ENCODE measurements around the gene RPS3A.

Gene RPS3A

GRCh38 chr4:151091047-151091446, 8.4 kb upstream of the RPS3A start:
- Histone ChIP-seq H3K4me3 (ENCODE audit: low read depth, low read length) (no peak overlapping the region), H3K27me3 (ENCODE audit: insufficient read depth, low read length) (no peaks in the 10 kb centered on the region), H3K4ac (ENCODE audit: low read depth, low read length) (no peak overlapping the region), H3K36me3 (ENCODE audit: control insufficient read depth in 1 of 2, insufficient read depth in 2 of 2, low read length in 2 of 2) (no peaks in the 10 kb centered on the region), H4K91ac (ENCODE audit: low read depth, low read length) (no peak overlapping the region), H2AK5ac (ENCODE audit: low read length) (no peak overlapping the region), H3K9ac (ENCODE audit: low read length) (no peak overlapping the region), H4K8ac (ENCODE audit: low read depth, low read length) (no peak overlapping the region), H4K12ac (ENCODE audit: low read depth, low read length) (no peak overlapping the region), H3K79me1 (ENCODE audit: low read length) (no peaks in the 10 kb centered on the region), H2BK120ac (ENCODE audit: insufficient read depth, low read length, poor library complexity) (no peak overlapping the region), H3K79me2 (ENCODE audit: control insufficient read depth, insufficient read depth, low read length, poor library complexity) (no peaks in the 10 kb centered on the region), H2AFZ (ENCODE audit: insufficient read depth, low read length, poor library complexity) (no peak overlapping the region), H3K14ac (ENCODE audit: low read length) (no peak overlapping the region), H3K4me2 (ENCODE audit: low read length) (no peak overlapping the region), H3K9me3 (ENCODE audit: insufficient read depth, low read depth, low read length) (no peaks in the 10 kb centered on the region), H3K18ac (ENCODE audit: low read length) (no peak overlapping the region), H3K4me1 (ENCODE audit: control insufficient read depth in 1 of 2, insufficient read depth in 2 of 2, low read length in 2 of 2) (no peaks in the 10 kb centered on the region), H3K27ac (ENCODE audit: low read depth, low read length) (no peak overlapping the region), H2BK5ac (ENCODE audit: low read depth, low read length, poor library complexity) (no peak overlapping the region), H3K23ac (ENCODE audit: low read length) (no peak overlapping the region), H2BK12ac (ENCODE audit: low read length) (no peak overlapping the region)
- no CpG with 5 or more reads among the region's 2 CpGs for WGBS (ENCODE audit: extremely low coverage, insufficient coverage, insufficient read length)
- no peak for DNase-seq

GRCh38 chr4:151092488-151092887, 6.9 kb upstream of the RPS3A start:
- no CpG with 5 or more reads among the region's 3 CpGs for WGBS (ENCODE audit: extremely low coverage, insufficient coverage, insufficient read length)
- H2BK120ac ChIP-seq (ENCODE audit: insufficient read depth, low read length, poor library complexity), result no peak overlapping the region
- H4K8ac ChIP-seq (ENCODE audit: low read depth, low read length), result no peak overlapping the region

GRCh38 chr4:151093203-151093602, 6.2 kb upstream of the RPS3A start:
- Histone ChIP-seq H3K4me1 (ENCODE audit: control insufficient read depth in 1 of 2, insufficient read depth in 2 of 2, low read length in 2 of 2) (no peaks in the 10 kb centered on the region), H4K91ac (ENCODE audit: low read depth, low read length) (no peak overlapping the region), H2AFZ (ENCODE audit: insufficient read depth, low read length, poor library complexity) (no peak overlapping the region), H2BK5ac (ENCODE audit: low read depth, low read length, poor library complexity) (no peak overlapping the region), H3K4me3 (ENCODE audit: low read depth, low read length) (no peak overlapping the region), H2BK120ac (ENCODE audit: insufficient read depth, low read length, poor library complexity) (no peak overlapping the region), H4K8ac (ENCODE audit: low read depth, low read length) (no peak overlapping the region), H3K27ac (ENCODE audit: low read depth, low read length) (no peak overlapping the region), H3K4me2 (ENCODE audit: low read length) (no peak overlapping the region), H4K12ac (ENCODE audit: low read depth, low read length) (no peak overlapping the region), H3K27me3 (ENCODE audit: insufficient read depth, low read length) (no peaks in the 10 kb centered on the region), H3K36me3 (ENCODE audit: control insufficient read depth in 1 of 2, insufficient read depth in 2 of 2, low read length in 2 of 2) (no peaks in the 10 kb centered on the region), H3K79me2 (ENCODE audit: control insufficient read depth, insufficient read depth, low read length, poor library complexity) (no peaks in the 10 kb centered on the region), H2BK12ac (ENCODE audit: low read length) (no peak overlapping the region), H3K23ac (ENCODE audit: low read length) (no peak overlapping the region), H2AK5ac (ENCODE audit: low read length) (no peak overlapping the region), H3K18ac (ENCODE audit: low read length) (no peak overlapping the region), H3K79me1 (ENCODE audit: low read length) (no peaks in the 10 kb centered on the region), H3K9me3 (ENCODE audit: insufficient read depth, low read depth, low read length) (no peaks in the 10 kb centered on the region), H3K4ac (ENCODE audit: low read depth, low read length) (no peak overlapping the region), H3K14ac (ENCODE audit: low read length) (no peak overlapping the region), H3K9ac (ENCODE audit: low read length) (no peak overlapping the region)
- no peak for DNase-seq
- WGBS (ENCODE audit: extremely low coverage, insufficient coverage, insufficient read length), result no CpG with 5 or more reads among the region's 3 CpGs

More at GRCh38 chr4:151092488-151092887, 6.9 kb upstream of the RPS3A start:
- Histone ChIP-seq H3K4me1 (ENCODE audit: control insufficient read depth in 1 of 2, insufficient read depth in 2 of 2, low read length in 2 of 2) (no peaks in the 10 kb centered on the region), H3K27ac (ENCODE audit: low read depth, low read length) (no peak overlapping the region), H3K9ac (ENCODE audit: low read length) (no peak overlapping the region), H3K4me3 (ENCODE audit: low read depth, low read length) (no peak overlapping the region), H3K79me1 (ENCODE audit: low read length) (no peaks in the 10 kb centered on the region), H3K27me3 (ENCODE audit: insufficient read depth, low read length) (no peaks in the 10 kb centered on the region), H4K91ac (ENCODE audit: low read depth, low read length) (no peak overlapping the region), H3K4ac (ENCODE audit: low read depth, low read length) (no peak overlapping the region), H2BK5ac (ENCODE audit: low read depth, low read length, poor library complexity) (no peak overlapping the region), H3K36me3 (ENCODE audit: control insufficient read depth in 1 of 2, insufficient read depth in 2 of 2, low read length in 2 of 2) (no peaks in the 10 kb centered on the region), H3K9me3 (ENCODE audit: insufficient read depth, low read depth, low read length) (no peaks in the 10 kb centered on the region), H3K79me2 (ENCODE audit: control insufficient read depth, insufficient read depth, low read length, poor library complexity) (no peaks in the 10 kb centered on the region), H3K23ac (ENCODE audit: low read length) (no peak overlapping the region), H2AFZ (ENCODE audit: insufficient read depth, low read length, poor library complexity) (no peak overlapping the region), H3K4me2 (ENCODE audit: low read length) (no peak overlapping the region), H2BK12ac (ENCODE audit: low read length) (no peak overlapping the region), H3K14ac (ENCODE audit: low read length) (no peak overlapping the region), H4K12ac (ENCODE audit: low read depth, low read length) (no peak overlapping the region), H2AK5ac (ENCODE audit: low read length) (no peak overlapping the region), H3K18ac (ENCODE audit: low read length) (no peak overlapping the region)
- no peak for DNase-seq

GRCh38 chr4:151094290-151094751, 5.1 kb upstream of the RPS3A start:
- H3K9me3 ChIP-seq (ENCODE audit: insufficient read depth, low read depth, low read length), result no peaks in the 10 kb centered on the region

More at GRCh38 chr4:151094290-151094751, 5.1 kb upstream of the RPS3A start:
- no peaks in the 10 kb centered on the region for H3K36me3 ChIP-seq (ENCODE audit: control insufficient read depth in 1 of 2, insufficient read depth in 2 of 2, low read length in 2 of 2)
- H3K14ac ChIP-seq (ENCODE audit: low read length), result no peak overlapping the region
- H3K27ac ChIP-seq (ENCODE audit: low read depth, low read length), result no peak overlapping the region
- no peak overlapping the region for H3K4me2 ChIP-seq (ENCODE audit: low read length)
- H4K12ac ChIP-seq (ENCODE audit: low read depth, low read length), result no peak overlapping the region
- no peak overlapping the region for H4K8ac ChIP-seq (ENCODE audit: low read depth, low read length)
- H3K4ac ChIP-seq (ENCODE audit: low read depth, low read length), result no peak overlapping the region
- no peak overlapping the region for H2AK5ac ChIP-seq (ENCODE audit: low read length)
- no peak overlapping the region for H3K18ac ChIP-seq (ENCODE audit: low read length)
- no peak overlapping the region for H2BK120ac ChIP-seq (ENCODE audit: insufficient read depth, low read length, poor library complexity)
- no peak overlapping the region for H3K9ac ChIP-seq (ENCODE audit: low read length)
- no peak overlapping the region for H3K4me3 ChIP-seq (ENCODE audit: low read depth, low read length)
- no peaks in the 10 kb centered on the region for H3K27me3 ChIP-seq (ENCODE audit: insufficient read depth, low read length)
- no peaks in the 10 kb centered on the region for H3K79me2 ChIP-seq (ENCODE audit: control insufficient read depth, insufficient read depth, low read length, poor library complexity)
- H3K23ac ChIP-seq (ENCODE audit: low read length), result no peak overlapping the region
- H4K91ac ChIP-seq (ENCODE audit: low read depth, low read length), result no peak overlapping the region
- DNase-seq, result no peak
- H2AFZ ChIP-seq (ENCODE audit: insufficient read depth, low read length, poor library complexity), result no peak overlapping the region
- peaks cover 3% of the 10 kb centered on the region for H3K79me1 ChIP-seq (ENCODE audit: low read length)
- H2BK12ac ChIP-seq (ENCODE audit: low read length), result no peak overlapping the region
- no peaks in the 10 kb centered on the region for H3K4me1 ChIP-seq (ENCODE audit: control insufficient read depth in 1 of 2, insufficient read depth in 2 of 2, low read length in 2 of 2)
- H2BK5ac ChIP-seq (ENCODE audit: low read depth, low read length, poor library complexity), result no peak overlapping the region
- no CpG with 5 or more reads among the region's 2 CpGs for WGBS (ENCODE audit: extremely low coverage, insufficient coverage, insufficient read length)

Measured in trophoblast cell (in vitro differentiated cells and primary cell).